Activated gamma-delta T cell (primary cell): ENCODE measurements around the gene NCOA7.
A peak's percentile ranks its signal among the peaks of the same experiment; 100 is the strongest.
"Not testable (repeated sequence)": the region's sequence is repeated elsewhere in the genome, so short reads cannot be mapped to it uniquely, and the experiment has no call there.

Experiments used
- DNase-seq: peaks from one replicate; lab custom pipeline; 2025; lab: John Stamatoyannopoulos, UW

Gene NCOA7

GRCh38 chr6:125950293-125950692 lies 159.5 kb downstream of the NCOA7 start:
- DNase-seq = no peak

- DNase-seq = not testable (repeated sequence)
Observed at GRCh38 chr6:125950716-125951115, 160.0 kb downstream of the NCOA7 start.

- no peak for DNase-seq
Observed at GRCh38 chr6:125951323-125951722, 160.6 kb downstream of the NCOA7 start.

- DNase-seq = no peak
Observed at GRCh38 chr6:125952764-125953501, 162.2 kb downstream of the NCOA7 start.

- no peak for DNase-seq
Observed at GRCh38 chr6:125953502-125953875, 162.7 kb downstream of the NCOA7 start.

GRCh38 chr6:125954735-125955339 lies 164.1 kb downstream of the NCOA7 start:
- no peak for DNase-seq

GRCh38 chr6:125955973-125956372 lies 165.2 kb downstream of the NCOA7 start:
- DNase-seq = no peak

- DNase-seq = peak; percentile 87
Observed at GRCh38 chr6:125956506-125957390, 166.0 kb downstream of the NCOA7 start, which contains the start of gene HINT3. Gene HINT3 (plus strand): TSS chr6:125956770. CDS start chr6:125956978, 208 bp downstream.

GRCh38 chr6:125957391-125957693 lies 166.6 kb downstream of the NCOA7 start:
- DNase-seq = no peak

- no peak for DNase-seq
Observed at GRCh38 chr6:125957845-125958244, 167.1 kb downstream of the NCOA7 start.

- DNase-seq = no peak
Observed at GRCh38 chr6:125959041-125959440, 168.3 kb downstream of the NCOA7 start.

- DNase-seq = no peak
Observed at GRCh38 chr6:125961117-125961516, 170.4 kb downstream of the NCOA7 start.

GRCh38 chr6:125962900-125963497 lies 172.2 kb downstream of the NCOA7 start:
- DNase-seq = no peak

GRCh38 chr6:125963817-125964216 lies 173.1 kb downstream of the NCOA7 start:
- no peak for DNase-seq

- no peak for DNase-seq
Observed at GRCh38 chr6:125966569-125966968, 175.8 kb downstream of the NCOA7 start.

GRCh38 chr6:125968493-125968892 lies 177.7 kb downstream of the NCOA7 start:
- no peak for DNase-seq

GRCh38 chr6:125970760-125971159 lies 180.0 kb downstream of the NCOA7 start:
- no peak for DNase-seq

GRCh38 chr6:125972478-125972877 lies 181.7 kb downstream of the NCOA7 start:
- DNase-seq = not testable (repeated sequence)

- no peak for DNase-seq
Observed at GRCh38 chr6:125974214-125974866, 183.6 kb downstream of the NCOA7 start.

- no peak for DNase-seq
Observed at GRCh38 chr6:125979101-125979500, 188.3 kb downstream of the NCOA7 start.
